Measurements from ENCODE around the gene UBE2U.

Gene UBE2U

DNA sequence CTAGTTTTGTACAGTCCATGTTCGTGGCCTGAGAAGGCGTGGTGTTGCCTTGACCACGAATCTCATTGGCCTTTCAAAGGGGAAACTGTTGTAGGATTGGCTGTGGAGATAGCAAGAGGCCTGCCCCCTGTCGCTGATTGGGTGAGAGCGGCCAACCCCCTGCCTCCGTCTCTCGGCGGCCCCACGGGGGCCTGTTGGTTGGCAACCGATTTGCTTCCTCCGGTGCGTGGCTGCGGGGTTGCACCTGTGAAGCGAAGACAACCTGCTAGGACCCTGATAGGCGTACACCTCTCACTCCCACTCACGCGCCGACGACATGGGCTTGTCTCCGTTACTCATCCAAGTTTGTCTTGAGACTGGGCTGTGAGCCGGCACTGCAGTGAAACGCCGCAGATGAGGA, at the start of gene UBE2U:
Gene UBE2U, plus strand, starts transcription at position 204 of the 400 bp plus-strand sequence. CDS start 428 bp downstream, outside the sequence.
- Histone ChIP-seq H3K27ac (ENCODE audit: low read depth, low read length) (no peak within 1 kb of the TSS), H3K27me3 (ENCODE audit: control insufficient read depth, insufficient read depth, low read length) (no peaks in the 10 kb centered on the region), H3K9ac (ENCODE audit: low read length) (no peak within 1 kb of the TSS), H3K4me1 (ENCODE audit: control insufficient read depth, insufficient read depth, low read length) (no peaks in the 10 kb centered on the region), H3K36me3 (ENCODE audit: control insufficient read depth, insufficient read depth, low read length) (no peaks in the 10 kb centered on the region), H3K4me3 (ENCODE audit: low read length) (no peak within 1 kb of the TSS)

GRCh38 chr1:64155278-64155677, 48.1 kb upstream of the UBE2U start:
- Histone ChIP-seq H3K27me3 (ENCODE audit: control insufficient read depth, insufficient read depth, low read length) (no peaks in the 10 kb centered on the region), H3K9ac (ENCODE audit: low read length) (no peak overlapping the region), H3K27ac (ENCODE audit: low read depth, low read length) (no peak overlapping the region), H3K4me1 (ENCODE audit: control insufficient read depth, insufficient read depth, low read length) (no peaks in the 10 kb centered on the region), H3K4me3 (ENCODE audit: low read length) (no peak overlapping the region), H3K36me3 (ENCODE audit: control insufficient read depth, insufficient read depth, low read length) (no peaks in the 10 kb centered on the region)

GRCh38 chr1:64161357-64161941, 42.0 kb upstream of the UBE2U start:
- Histone ChIP-seq H3K27me3 (ENCODE audit: control insufficient read depth, insufficient read depth, low read length) (no peaks in the 10 kb centered on the region), H3K36me3 (ENCODE audit: control insufficient read depth, insufficient read depth, low read length) (no peaks in the 10 kb centered on the region), H3K9ac (ENCODE audit: low read length) (no peak overlapping the region), H3K4me3 (ENCODE audit: low read length) (no peak overlapping the region), H3K27ac (ENCODE audit: low read depth, low read length) (no peak overlapping the region), H3K4me1 (ENCODE audit: control insufficient read depth, insufficient read depth, low read length) (peaks cover 7% of the 10 kb centered on the region)

GRCh38 chr1:64162151-64162550, 41.3 kb upstream of the UBE2U start:
- H3K4me3 ChIP-seq (ENCODE audit: low read length), result no peak overlapping the region
- H3K4me1 ChIP-seq (ENCODE audit: control insufficient read depth, insufficient read depth, low read length), result peaks cover 7% of the 10 kb centered on the region
- no peak overlapping the region for H3K9ac ChIP-seq (ENCODE audit: low read length)
- no peaks in the 10 kb centered on the region for H3K27me3 ChIP-seq (ENCODE audit: control insufficient read depth, insufficient read depth, low read length)
- no peaks in the 10 kb centered on the region for H3K36me3 ChIP-seq (ENCODE audit: control insufficient read depth, insufficient read depth, low read length)
- H3K27ac ChIP-seq (ENCODE audit: low read depth, low read length), result no peak overlapping the region

GRCh38 chr1:64162804-64163203, 40.6 kb upstream of the UBE2U start:
- H3K4me1 ChIP-seq (ENCODE audit: control insufficient read depth, insufficient read depth, low read length), result peaks cover 7% of the 10 kb centered on the region
- H3K36me3 ChIP-seq (ENCODE audit: control insufficient read depth, insufficient read depth, low read length), result no peaks in the 10 kb centered on the region
- H3K27me3 ChIP-seq (ENCODE audit: control insufficient read depth, insufficient read depth, low read length), result no peaks in the 10 kb centered on the region
- H3K27ac ChIP-seq (ENCODE audit: low read depth, low read length), result no peak overlapping the region
- no peak overlapping the region for H3K9ac ChIP-seq (ENCODE audit: low read length)
- H3K4me3 ChIP-seq (ENCODE audit: low read length), result no peak overlapping the region

DNA sequence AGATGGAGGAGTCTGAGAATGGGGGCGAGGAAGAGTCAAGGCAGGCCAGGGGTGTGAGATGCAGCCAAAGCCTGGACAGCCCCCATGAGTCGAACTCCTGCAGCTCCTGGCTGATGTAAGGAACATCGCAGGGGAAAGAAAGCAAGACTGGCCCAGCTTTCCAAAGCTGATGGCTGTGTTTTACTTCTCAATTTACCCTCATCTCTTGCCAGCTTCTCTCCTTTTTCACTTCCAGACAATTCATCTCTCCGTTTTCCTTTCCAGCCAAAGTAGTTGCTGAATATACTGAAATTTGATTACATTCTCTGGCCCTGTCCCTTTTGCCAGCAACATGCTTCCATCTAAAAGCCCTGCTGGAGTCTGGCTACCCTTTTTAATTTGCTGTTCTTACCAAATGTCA, 40.0 kb upstream of the UBE2U start:
- H3K27me3 ChIP-seq (ENCODE audit: control insufficient read depth, insufficient read depth, low read length), result no peaks in the 10 kb centered on the region
- no peak overlapping the region for H3K4me3 ChIP-seq (ENCODE audit: low read length)
- H3K27ac ChIP-seq (ENCODE audit: low read depth, low read length), result no peak overlapping the region
- H3K36me3 ChIP-seq (ENCODE audit: control insufficient read depth, insufficient read depth, low read length), result no peaks in the 10 kb centered on the region
- peaks cover 7% of the 10 kb centered on the region for H3K4me1 ChIP-seq (ENCODE audit: control insufficient read depth, insufficient read depth, low read length)
- no peak overlapping the region for H3K9ac ChIP-seq (ENCODE audit: low read length)

GRCh38 chr1:64163970-64164369, 39.5 kb upstream of the UBE2U start:
- Histone ChIP-seq H3K27me3 (ENCODE audit: control insufficient read depth, insufficient read depth, low read length) (no peaks in the 10 kb centered on the region), H3K36me3 (ENCODE audit: control insufficient read depth, insufficient read depth, low read length) (no peaks in the 10 kb centered on the region), H3K9ac (ENCODE audit: low read length) (no peak overlapping the region), H3K4me1 (ENCODE audit: control insufficient read depth, insufficient read depth, low read length) (peaks cover 7% of the 10 kb centered on the region), H3K4me3 (ENCODE audit: low read length) (no peak overlapping the region), H3K27ac (ENCODE audit: low read depth, low read length) (no peak overlapping the region)

GRCh38 chr1:64166629-64167028, 36.8 kb upstream of the UBE2U start:
- Histone ChIP-seq H3K4me3 (ENCODE audit: low read length) (no peak overlapping the region), H3K27me3 (ENCODE audit: control insufficient read depth, insufficient read depth, low read length) (no peaks in the 10 kb centered on the region)

DNA sequence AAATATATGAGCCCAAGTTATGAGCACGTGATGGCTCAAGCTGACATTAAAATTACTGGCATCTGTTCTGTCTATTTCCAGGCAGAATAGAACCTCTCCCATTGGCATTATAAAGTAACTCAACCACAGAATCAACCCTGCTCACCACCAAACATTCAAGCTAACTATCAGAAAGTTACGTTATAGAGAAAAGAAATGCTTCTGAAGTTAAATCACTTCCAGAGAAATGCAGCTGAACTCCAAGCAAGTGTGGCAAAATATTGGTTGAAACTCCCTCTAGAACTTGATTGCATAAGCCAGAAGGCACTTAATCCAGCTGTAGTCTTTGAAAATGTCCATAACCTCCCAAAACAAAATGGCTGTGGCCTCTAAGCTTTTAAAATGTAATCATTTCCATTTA, 36.2 kb upstream of the UBE2U start:
- Histone ChIP-seq H3K4me3 (ENCODE audit: low read length) (no peak overlapping the region), H3K36me3 (ENCODE audit: control insufficient read depth, insufficient read depth, low read length) (no peaks in the 10 kb centered on the region), H3K27ac (ENCODE audit: low read depth, low read length) (no peak overlapping the region), H3K9ac (ENCODE audit: low read length) (no peak overlapping the region), H3K4me1 (ENCODE audit: control insufficient read depth, insufficient read depth, low read length) (no peaks in the 10 kb centered on the region), H3K27me3 (ENCODE audit: control insufficient read depth, insufficient read depth, low read length) (no peaks in the 10 kb centered on the region)

More at GRCh38 chr1:64166629-64167028, 36.8 kb upstream of the UBE2U start:
- Histone ChIP-seq H3K36me3 (ENCODE audit: control insufficient read depth, insufficient read depth, low read length) (no peaks in the 10 kb centered on the region), H3K4me1 (ENCODE audit: control insufficient read depth, insufficient read depth, low read length) (no peaks in the 10 kb centered on the region), H3K9ac (ENCODE audit: low read length) (no peak overlapping the region), H3K27ac (ENCODE audit: low read depth, low read length) (no peak overlapping the region)

- Histone ChIP-seq H3K4me3 (ENCODE audit: low read length) (no peak overlapping the region), H3K36me3 (ENCODE audit: control insufficient read depth, insufficient read depth, low read length) (no peaks in the 10 kb centered on the region), H3K4me1 (ENCODE audit: control insufficient read depth, insufficient read depth, low read length) (peaks cover 8% of the 10 kb centered on the region), H3K27ac (ENCODE audit: low read depth, low read length) (no peak overlapping the region), H3K9ac (ENCODE audit: low read length) (no peak overlapping the region), H3K27me3 (ENCODE audit: control insufficient read depth, insufficient read depth, low read length) (no peaks in the 10 kb centered on the region)
Measured at GRCh38 chr1:64171246-64171645, 32.2 kb upstream of the UBE2U start.

DNA sequence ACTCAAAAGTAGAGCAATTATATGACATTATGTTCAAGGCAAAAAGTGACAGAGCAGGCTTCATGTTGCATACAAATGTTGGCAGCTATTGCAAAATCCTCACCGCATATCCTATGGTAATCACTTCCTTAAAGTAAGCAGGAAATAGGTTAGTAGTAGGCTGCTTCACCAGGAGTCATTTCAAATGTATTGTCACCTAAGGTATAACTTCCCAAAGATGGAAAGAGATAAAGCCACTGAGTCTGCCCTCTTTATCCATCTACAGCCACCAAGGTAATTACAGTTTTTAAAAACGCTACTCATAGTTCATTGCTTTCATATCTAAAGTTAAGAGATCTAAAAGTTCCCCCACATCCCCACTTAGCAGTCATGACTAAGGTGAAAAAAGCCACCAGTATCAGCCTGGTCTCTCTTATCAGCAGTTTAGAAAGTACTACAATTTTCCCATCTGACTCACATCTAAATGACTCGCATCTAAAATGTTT, 31.6 kb upstream of the UBE2U start:
- Histone ChIP-seq H3K4me1 (ENCODE audit: control insufficient read depth, insufficient read depth, low read length) (peaks cover 8% of the 10 kb centered on the region), H3K9ac (ENCODE audit: low read length) (no peak overlapping the region), H3K27me3 (ENCODE audit: control insufficient read depth, insufficient read depth, low read length) (no peaks in the 10 kb centered on the region), H3K27ac (ENCODE audit: low read depth, low read length) (no peak overlapping the region), H3K4me3 (ENCODE audit: low read length) (no peak overlapping the region), H3K36me3 (ENCODE audit: control insufficient read depth, insufficient read depth, low read length) (peaks cover 1% of the 10 kb centered on the region)

DNA sequence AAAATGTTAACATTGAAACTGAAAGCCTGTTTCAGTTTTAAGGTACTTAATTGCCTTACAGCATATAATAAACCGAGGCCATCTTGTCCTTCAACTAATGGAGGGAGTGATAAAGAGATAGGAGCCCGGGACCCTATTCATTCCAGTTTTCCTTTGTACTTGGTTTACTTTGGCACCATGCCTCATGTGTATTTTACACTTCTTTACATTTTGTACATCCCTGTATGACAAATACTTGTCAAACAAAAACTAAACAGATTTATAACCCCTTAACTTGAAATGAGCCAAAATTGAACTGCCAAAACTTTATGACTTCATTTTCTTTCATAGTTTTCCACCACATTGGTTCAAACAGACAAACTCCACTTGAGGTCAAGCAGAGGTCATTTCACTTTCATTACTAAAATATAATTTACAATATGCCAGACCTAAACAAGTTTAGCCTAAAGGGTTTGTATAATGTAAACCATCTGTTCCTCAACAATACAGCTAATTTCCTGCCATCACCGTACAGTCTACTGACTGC, 30.9 kb upstream of the UBE2U start:
- no peak overlapping the region for H3K27ac ChIP-seq (ENCODE audit: low read depth, low read length)
- H3K27me3 ChIP-seq (ENCODE audit: control insufficient read depth, insufficient read depth, low read length), result no peaks in the 10 kb centered on the region
- no peak overlapping the region for H3K4me3 ChIP-seq (ENCODE audit: low read length)

GRCh38 chr1:64173336-64173940, 30.0 kb upstream of the UBE2U start:
- peaks cover 4% of the 10 kb centered on the region for H3K36me3 ChIP-seq (ENCODE audit: control insufficient read depth, insufficient read depth, low read length)
- H3K9ac ChIP-seq (ENCODE audit: low read length), result no peak overlapping the region
- no peak overlapping the region for H3K27ac ChIP-seq (ENCODE audit: low read depth, low read length)
- no peak overlapping the region for H3K4me3 ChIP-seq (ENCODE audit: low read length)
- H3K4me1 ChIP-seq (ENCODE audit: control insufficient read depth, insufficient read depth, low read length), result peaks cover 8% of the 10 kb centered on the region
- no peaks in the 10 kb centered on the region for H3K27me3 ChIP-seq (ENCODE audit: control insufficient read depth, insufficient read depth, low read length)

More for the DNA sequence above, 30.9 kb upstream of the UBE2U start:
- peaks cover 8% of the 10 kb centered on the region for H3K4me1 ChIP-seq (ENCODE audit: control insufficient read depth, insufficient read depth, low read length)
- no peak overlapping the region for H3K9ac ChIP-seq (ENCODE audit: low read length)
- H3K36me3 ChIP-seq (ENCODE audit: control insufficient read depth, insufficient read depth, low read length), result peaks cover 4% of the 10 kb centered on the region
